ENCODE results near the gene OR2A42. TPM values are rescaled to one million over a fixed set of nuclear protein-coding genes. Genes with fewer than 3 reads are reported as not detected.

The OR2A42 gene
- polyA plus RNA-seq, 4 donors = 0.53 to 2.0 (median 1.5) TPM

Other genes starting within 250 kb of the OR2A42 start
- not detected for gene OR6B1, start 239.3 kb downstream of the OR2A42 start, polyA plus RNA-seq (ENCODE audit: insufficient read length in 4 of 4)
- under 1 TPM in 2 of 4 donors, not detected in 2; 0.06 TPM for gene OR2A5, start 190.7 kb downstream of the OR2A42 start, polyA plus RNA-seq (ENCODE audit: insufficient read length in 4 of 4)
- under 1 TPM in 1 of 4 donors, not detected in 3; 0.18 TPM for gene OR2A25, start 169.8 kb downstream of the OR2A42 start, polyA plus RNA-seq (ENCODE audit: insufficient read length in 4 of 4)
- under 1 TPM in 2 of 4 donors, not detected in 2; 0.07 to 0.11 TPM for gene OR2A12, start 153.3 kb downstream of the OR2A42 start, polyA plus RNA-seq (ENCODE audit: insufficient read length in 4 of 4)
- not detected for gene OR2A2, start 130.0 kb downstream of the OR2A42 start, polyA plus RNA-seq (ENCODE audit: insufficient read length in 4 of 4)
- gene OR2A14, start 116.4 kb downstream of the OR2A42 start, polyA plus RNA-seq (ENCODE audit: insufficient read length in 4 of 4) = under 1 TPM in 1 of 4 donors, not detected in 3; 0.09 TPM
- gene CTAGE4, start 56.1 kb downstream of the OR2A42 start, polyA plus RNA-seq (ENCODE audit: insufficient read length in 4 of 4) = 10 to 100 TPM in 1 of 4 donors, 1 to 10 TPM in 2, under 1 TPM in 1; 0.30 to 19.3 (median 5.3) TPM
- 10 to 100 TPM in 3 of 4 donors, 1 to 10 TPM in 1; 5.5 to 28.1 (median 20.2) TPM for gene ARHGEF35, start 43.8 kb downstream of the OR2A42 start, polyA plus RNA-seq (ENCODE audit: insufficient read length in 4 of 4)
- gene OR2A7, start 25.2 kb upstream of the OR2A42 start, polyA plus RNA-seq (ENCODE audit: insufficient read length in 4 of 4) = 10 to 100 TPM in 2 of 4 donors, 1 to 10 TPM in 2; 5.4 to 18.4 (median 10.1) TPM
- 1 to 10 TPM; 3.5 to 9.5 (median 4.0) TPM for gene CTAGE8, start 29.7 kb upstream of the OR2A42 start, polyA plus RNA-seq (ENCODE audit: insufficient read length in 4 of 4)
- gene OR2A1, start 72.8 kb upstream of the OR2A42 start, polyA plus RNA-seq (ENCODE audit: insufficient read length in 4 of 4) = 1 to 10 TPM in 2 of 4 donors, under 1 TPM in 2; 0.63 to 1.5 (median 0.88) TPM
- 10 to 100 TPM in 3 of 4 donors, 1 to 10 TPM in 1; 8.9 to 38.1 (median 22.2) TPM for gene ARHGEF5, start 115.8 kb upstream of the OR2A42 start, polyA plus RNA-seq (ENCODE audit: insufficient read length in 4 of 4)
- not detected for gene NOBOX, start 164.1 kb upstream of the OR2A42 start, polyA plus RNA-seq (ENCODE audit: insufficient read length in 4 of 4)